Left lung (tissue), 10 donors: ENCODE results near the gene NT5DC4. TPM values are rescaled to one million over a fixed set of nuclear protein-coding genes. Genes with fewer than 3 reads are reported as not detected.

Source experiments
- ATAC-seq: fragments of 200-7000 bp; cut with Tn5 transposase; one replicate; pipeline ENCODE4 v1.9.1; 2020; ENCODE audit warnings: moderate library complexity
- DNase-seq, 4 donors: peaks; one replicate each; pipeline ENCODE4 v3.0.0-alpha.2; 2013 to 2020
- H3K27ac ChIP-seq, 2 donors: fragments of 200-600 bp; sonication (generic) in 1 of 2; one replicate each; pipeline versions ENCODE4 v1.5.0 to v1.8.0; 2020 to 2021
- H3K27me3 ChIP-seq, 2 donors: fragments of 200-600 bp; sonication (generic) in 1 of 2; one replicate each; pipeline versions ENCODE4 v1.5.0 to v1.8.0; 2020 to 2021
- H3K36me3 ChIP-seq, 2 donors: fragments of 200-600 bp; sonication (generic) in 1 of 2; one replicate each; pipeline versions ENCODE4 v1.5.0 to v1.8.0; 2020 to 2021
- H3K4me1 ChIP-seq, 2 donors: fragments of 200-600 bp; one replicate each; pipeline ENCODE4 v1.8.0; 2021
- H3K4me3 ChIP-seq, 2 donors: fragments of 200-600 bp; sonication (generic) in 1 of 2; one replicate each; pipeline versions ENCODE4 v1.5.0 to v1.8.0; 2020 to 2021; ENCODE audit warnings: mild to moderate bottlenecking in 1 of 2
- H3K9me3 ChIP-seq, 2 donors: fragments of 200-600 bp; sonication (generic) in 1 of 2; one replicate each; pipeline versions ENCODE4 v1.5.0 to v1.8.0; 2020 to 2021
- CTCF ChIP-seq, 2 donors: fragments of 200-600 bp; sonication (generic) in 1 of 2; IDR thresholded peaks; one replicate each; pipeline versions ENCODE4 v1.5.0 to v1.8.0; 2021; ENCODE audit warnings: antibody characterized with exemption in 2 of 2
- intact Hi-C, 2 donors: fragments of 100-400 bp; cut with DNase I; formaldehyde crosslinking; loops; one replicate each; pipeline versions ENCODE4 v1.11.2 to v1.14.2; 2022
- polyA plus RNA-seq, 6 donors: library from polyadenylated mRNA; unstranded; fragments of 120-200 nt; gene quantifications; one replicate each; pipeline ENCODE4 v1.2.1, GENCODE V29; 2013; ENCODE audit not compliant: insufficient read length in 6 of 6
- total RNA-seq, 2 donors: library from RNA; stranded (reverse); fragmentation: NEBNext Ultra II Directional; extraction: Animal tissue kit (Norgen Biotek cat#: 25700); gene quantifications; one replicate each; pipeline ENCODE4 v1.2.1, GENCODE V29; 2021
- donor health status: DM: no; HTN: yes; CAD: no.
- donor health status: DM: no; HTN: no; CAD: no.

Gene NT5DC4
- total and polyA plus RNA-seq, 8 donors, result 0.08 to 1.1 (median 0.38) TPM; not detected in 4

- intact Hi-C loops, result no loop called here
These were observed 11.9 kb upstream of the NT5DC4 start for GRCh38 chr2:112708968-112709367.

GRCh38 chr2:112709703-112710102 is 11.1 kb upstream of the NT5DC4 start:
- intact Hi-C loops, result no loop called here
- Histone ChIP-seq H3K36me3 (no peaks in the 10 kb centered on the region), H3K27ac (no peak overlapping the region), H3K4me3 (no peak overlapping the region), H3K9me3 (no peaks in the 10 kb centered on the region), H3K27me3 (no peaks in the 10 kb centered on the region), H3K4me1 (peaks cover 4 to 36% of the 10 kb centered on the region in 2 donors)
- no peak for TF ChIP-seq CTCF (IDR thresholded peaks at IDR 0.05)
- DNase-seq (no peak), ATAC-seq (no peak)

More at GRCh38 chr2:112708968-112709367, 11.9 kb upstream of the NT5DC4 start:
- no peak overlapping the region for H3K4me3 ChIP-seq
- H3K27ac ChIP-seq, result peak overlapping the region in 1 of 2 donors; percentile 86
- ATAC-seq (no peak), DNase-seq (no peak)
- no peak for TF ChIP-seq CTCF (IDR thresholded peaks at IDR 0.05)
- no peaks in the 10 kb centered on the region for H3K36me3 ChIP-seq
- H3K27me3 ChIP-seq, result no peaks in the 10 kb centered on the region
- H3K9me3 ChIP-seq, result no peaks in the 10 kb centered on the region
- H3K4me1 ChIP-seq, result peaks cover 4 to 36% of the 10 kb centered on the region in 2 donors

- no peaks in the 10 kb centered on the region for H3K27me3 ChIP-seq
- peaks cover 4 to 32% of the 10 kb centered on the region in 2 donors for H3K4me1 ChIP-seq
- intact Hi-C loops, result no loop called here
- no peak for TF ChIP-seq CTCF (IDR thresholded peaks at IDR 0.05)
- ATAC-seq, result no peak
- no peaks in the 10 kb centered on the region for H3K36me3 ChIP-seq
- H3K9me3 ChIP-seq, result no peaks in the 10 kb centered on the region
- H3K4me3 ChIP-seq, result no peak overlapping the region
- no peak overlapping the region for H3K27ac ChIP-seq
- DNase-seq, result no peak
These were observed 9.7 kb upstream of the NT5DC4 start for GRCh38 chr2:112710956-112711750.

GRCh38 chr2:112712465-112712864 is 8.4 kb upstream of the NT5DC4 start:
- no peaks in the 10 kb centered on the region for H3K27me3 ChIP-seq
- no peak overlapping the region for H3K27ac ChIP-seq
- intact Hi-C loops, result no loop called here
- no peaks in the 10 kb centered on the region for H3K9me3 ChIP-seq
- TF ChIP-seq CTCF (IDR thresholded peaks at IDR 0.05), result no peak
- peaks cover 4 to 21% of the 10 kb centered on the region in 2 donors for H3K4me1 ChIP-seq
- ATAC-seq (no peak), DNase-seq (no peak)
- H3K4me3 ChIP-seq, result no peak overlapping the region
- H3K36me3 ChIP-seq, result no peaks in the 10 kb centered on the region

GRCh38 chr2:112712903-112713584 is 7.8 kb upstream of the NT5DC4 start:
- no peaks in the 10 kb centered on the region for H3K36me3 ChIP-seq
- no peak for DNase-seq
- no peaks in the 10 kb centered on the region for H3K9me3 ChIP-seq
- H3K4me3 ChIP-seq, result no peak overlapping the region
- H3K4me1 ChIP-seq, result peaks cover 4 to 15% of the 10 kb centered on the region in 2 donors
- no peak for TF ChIP-seq CTCF (IDR thresholded peaks at IDR 0.05)
- intact Hi-C loops, result no loop called here
- H3K27ac ChIP-seq, result no peak overlapping the region
- H3K27me3 ChIP-seq, result no peaks in the 10 kb centered on the region
- ATAC-seq, result no peak
